Hematopoietic multipotent progenitor cell treated with erythropoietin and hydrocortisone succinate and interleukin-3 and kit ligand, for 6 days (in vitro differentiated cells): ENCODE measurements around the gene ENTPD1.

Experiments
- DNase-seq: peaks from one replicate; pipeline ENCODE4 v3.0.0-alpha.2; 2015

ENTPD1 gene

DNA sequence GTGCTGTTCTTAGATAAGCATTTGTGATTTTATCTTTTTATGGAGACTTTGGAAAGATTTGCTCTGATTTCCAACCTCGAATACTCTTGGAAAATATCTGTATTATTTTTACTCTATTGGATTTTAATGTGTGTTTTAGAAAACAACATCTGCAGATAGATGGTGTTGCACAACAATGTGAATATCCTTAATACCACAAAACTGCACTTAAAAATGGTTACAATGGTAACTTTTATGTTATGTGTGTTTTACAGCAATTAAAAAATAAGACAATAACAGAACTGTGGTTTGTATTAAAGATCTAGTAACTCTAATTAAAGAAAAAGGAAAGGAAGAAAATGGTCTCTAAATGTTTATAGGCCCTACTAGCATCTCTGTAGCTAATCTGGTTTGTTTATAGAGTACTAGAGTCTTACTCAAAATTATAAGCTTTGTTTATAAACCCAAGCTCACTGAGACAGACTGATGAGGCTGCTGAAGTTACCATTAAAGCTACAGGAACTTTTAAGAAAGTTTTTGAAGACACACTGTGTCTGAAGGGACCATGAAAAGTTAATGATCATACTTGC, 77.2 kb downstream of the ENTPD1 start:
- DNase-seq: no peak

DNA sequence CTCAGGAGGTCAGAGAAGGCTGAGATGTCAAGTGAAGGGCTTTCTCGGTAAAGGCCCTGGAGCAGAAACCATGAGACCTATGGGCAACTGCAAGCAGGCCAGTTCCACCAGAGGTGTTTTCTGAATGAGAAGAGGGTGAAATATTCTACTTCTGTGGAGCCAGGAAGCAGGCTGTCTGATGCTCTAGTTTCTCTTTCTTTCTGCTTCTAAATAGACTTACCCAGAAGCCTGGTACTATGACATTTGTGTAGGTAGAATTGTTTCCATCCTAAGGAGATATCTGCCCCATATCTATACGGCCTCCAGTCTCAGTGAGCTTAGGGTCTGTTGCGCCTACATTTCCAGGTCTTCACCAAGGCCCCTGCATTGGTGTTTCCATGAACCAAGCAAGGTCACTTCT, 78.4 kb downstream of the ENTPD1 start:
- DNase-seq: no peak

DNA sequence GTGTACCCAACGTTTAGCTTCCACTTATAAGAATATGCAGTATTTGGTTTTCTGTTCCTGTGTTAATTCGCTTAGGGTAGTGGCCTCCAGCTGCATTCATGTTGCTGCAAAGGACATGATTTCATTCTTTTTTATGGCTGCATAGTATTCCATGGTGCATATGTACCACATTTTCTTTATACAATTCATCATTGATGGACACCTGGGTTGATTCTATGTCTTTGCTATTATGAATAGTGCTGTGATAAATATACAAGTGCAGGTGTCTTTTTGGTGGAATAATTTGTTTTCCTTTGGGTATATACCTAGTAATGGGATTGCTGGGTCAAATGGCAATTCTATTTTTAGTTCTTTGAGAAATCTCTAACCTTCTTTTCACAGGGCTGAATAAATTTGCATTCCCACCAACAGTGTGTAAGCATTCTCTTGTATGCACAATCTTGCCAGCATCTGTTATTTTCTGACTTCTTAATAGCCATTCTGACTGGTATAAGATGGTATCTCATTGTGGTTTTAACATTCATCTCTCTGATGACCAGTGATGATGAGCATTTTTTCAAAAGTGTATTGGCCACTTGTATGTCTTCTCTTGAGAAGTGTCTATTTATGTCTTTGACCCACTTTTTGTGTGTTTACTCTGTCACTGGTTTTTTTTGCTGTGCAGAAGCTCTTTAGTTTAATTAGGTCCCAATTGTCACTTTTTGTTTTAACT, 79.3 kb downstream of the ENTPD1 start:
- DNase-seq: peak; percentile 44

DNA sequence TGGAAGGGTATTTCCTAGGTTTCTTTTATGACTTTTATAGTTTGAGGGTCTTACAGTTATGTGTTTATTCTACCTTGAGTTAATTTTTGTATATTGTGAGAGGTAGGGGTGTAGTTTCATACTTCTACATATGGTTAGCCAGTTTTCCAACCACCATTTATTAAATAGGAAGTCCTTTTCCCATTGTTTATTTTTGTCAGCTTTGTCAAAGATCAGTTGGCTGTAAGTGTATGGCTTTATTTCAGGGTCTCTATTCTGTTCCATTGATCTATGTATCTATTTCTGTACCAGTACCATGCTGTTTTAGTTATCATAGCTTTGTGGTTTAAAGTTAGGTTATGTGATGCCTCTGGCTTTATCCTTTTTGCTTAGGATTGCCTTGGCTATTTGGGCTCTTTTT, 79.9 kb downstream of the ENTPD1 start:
- DNase-seq: no peak

DNA sequence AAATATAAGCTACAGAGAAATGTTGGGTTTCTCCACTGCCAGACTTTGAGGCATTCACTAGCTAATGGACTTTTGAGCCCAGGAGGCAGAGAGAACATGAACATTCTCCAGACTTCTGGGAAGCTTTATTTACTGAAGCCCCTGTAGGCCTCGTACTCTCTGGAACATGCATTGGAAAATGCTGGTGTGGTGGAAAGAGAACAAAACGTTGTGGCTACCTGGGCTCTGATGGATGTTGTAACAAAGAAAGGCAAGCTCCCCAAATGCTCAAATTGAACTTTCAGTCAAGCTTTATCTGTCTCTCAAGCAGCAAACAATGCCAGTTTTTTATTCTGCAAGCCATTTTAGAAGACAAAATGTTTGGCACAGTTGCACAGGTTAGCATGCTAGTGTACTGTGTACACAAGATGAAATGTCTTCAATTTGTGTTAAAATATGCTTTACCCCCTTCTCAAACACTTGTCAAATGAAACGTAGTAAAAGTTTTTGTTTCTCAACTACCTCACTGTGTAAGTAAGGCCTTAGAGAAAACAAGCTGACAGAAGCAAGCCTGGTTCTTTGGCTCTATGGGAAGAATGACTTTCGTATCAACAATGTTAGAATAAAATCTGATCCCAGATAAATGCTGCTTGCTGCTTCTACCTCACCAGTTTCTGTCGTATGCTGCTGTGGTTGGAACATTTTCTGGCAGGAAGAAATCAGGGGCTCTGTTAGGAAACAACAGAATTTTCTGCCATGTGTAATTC, 80.8 kb downstream of the ENTPD1 start:
- no peak for DNase-seq

DNA sequence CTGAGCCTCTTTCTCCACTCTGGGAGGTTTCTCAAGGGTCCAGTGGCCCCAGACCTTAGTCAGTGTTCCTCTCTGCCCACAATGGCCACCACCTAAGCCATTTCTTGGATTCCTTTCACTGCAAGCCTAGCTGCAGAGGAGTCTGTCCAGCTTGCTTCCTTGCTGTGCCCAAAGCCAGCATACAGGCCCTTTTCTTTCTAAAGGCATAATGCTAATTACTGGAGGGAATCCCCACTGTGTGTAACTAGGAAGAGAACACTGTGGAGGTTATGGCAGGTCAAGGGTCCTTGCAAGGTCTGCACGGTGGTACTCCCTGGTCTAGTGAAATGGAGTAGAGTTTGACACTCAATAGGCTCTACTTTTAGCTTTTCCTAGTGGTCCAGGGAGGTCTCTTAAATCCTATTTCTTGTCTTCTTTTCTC, 81.4 kb downstream of the ENTPD1 start:
- no peak for DNase-seq

DNA sequence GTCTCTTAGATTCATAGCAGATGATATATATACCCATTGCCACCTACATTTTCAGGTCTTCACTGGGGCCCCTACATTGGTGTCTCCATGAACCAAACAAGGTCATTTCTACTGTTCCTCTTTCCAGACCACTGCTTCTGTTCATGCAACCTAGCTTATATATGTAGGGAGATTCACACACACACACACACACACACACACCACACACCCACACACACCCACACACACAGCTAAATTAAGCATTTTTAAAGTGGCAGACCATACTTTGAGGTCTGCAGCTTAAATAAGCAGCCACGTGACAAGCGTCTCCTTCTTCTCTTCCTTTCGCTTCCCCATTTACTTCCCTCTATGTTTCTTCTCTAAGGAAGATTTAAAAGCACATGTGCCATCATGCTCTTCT, 81.8 kb downstream of the ENTPD1 start:
- DNase-seq: no peak

DNA sequence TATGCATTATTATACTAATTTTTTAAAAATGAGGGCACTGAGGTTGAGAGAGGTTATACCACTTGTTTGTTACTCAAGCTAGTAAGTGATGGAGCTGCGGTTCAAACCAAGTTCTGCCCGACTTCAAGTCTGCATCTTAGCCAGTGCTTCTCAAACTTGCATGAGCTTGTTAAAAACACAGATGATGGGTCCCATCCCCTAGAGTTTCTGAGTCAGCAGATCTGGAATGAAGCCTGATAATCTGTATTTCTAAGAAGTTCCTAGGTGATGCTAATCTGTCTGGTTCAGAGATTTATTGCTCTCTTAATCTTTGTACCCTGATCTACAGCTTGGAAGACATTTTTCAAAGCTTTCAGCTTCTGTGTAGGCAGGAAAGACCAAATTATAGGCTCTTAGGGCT, 84.2 kb downstream of the ENTPD1 start:
- DNase-seq: no peak

DNA sequence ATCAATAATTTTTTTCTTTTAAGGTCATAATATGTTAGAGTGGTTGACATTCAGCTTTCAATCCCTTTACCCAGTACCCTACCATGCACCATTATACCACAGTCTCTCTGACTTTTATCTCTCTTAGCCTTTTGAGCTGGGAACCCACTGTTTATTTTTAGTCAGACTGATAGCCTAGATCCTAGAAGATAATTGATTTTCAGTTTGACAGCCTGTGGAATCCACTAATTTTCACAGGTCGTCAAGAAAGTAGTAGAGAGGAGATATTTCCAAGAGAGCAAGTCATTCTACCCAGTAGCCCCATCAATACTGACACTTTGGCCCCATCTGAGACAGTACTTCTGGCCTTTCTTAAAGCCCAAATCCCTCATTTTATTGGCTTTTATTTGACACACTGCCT, 84.7 kb downstream of the ENTPD1 start:
- DNase-seq: no peak

DNA sequence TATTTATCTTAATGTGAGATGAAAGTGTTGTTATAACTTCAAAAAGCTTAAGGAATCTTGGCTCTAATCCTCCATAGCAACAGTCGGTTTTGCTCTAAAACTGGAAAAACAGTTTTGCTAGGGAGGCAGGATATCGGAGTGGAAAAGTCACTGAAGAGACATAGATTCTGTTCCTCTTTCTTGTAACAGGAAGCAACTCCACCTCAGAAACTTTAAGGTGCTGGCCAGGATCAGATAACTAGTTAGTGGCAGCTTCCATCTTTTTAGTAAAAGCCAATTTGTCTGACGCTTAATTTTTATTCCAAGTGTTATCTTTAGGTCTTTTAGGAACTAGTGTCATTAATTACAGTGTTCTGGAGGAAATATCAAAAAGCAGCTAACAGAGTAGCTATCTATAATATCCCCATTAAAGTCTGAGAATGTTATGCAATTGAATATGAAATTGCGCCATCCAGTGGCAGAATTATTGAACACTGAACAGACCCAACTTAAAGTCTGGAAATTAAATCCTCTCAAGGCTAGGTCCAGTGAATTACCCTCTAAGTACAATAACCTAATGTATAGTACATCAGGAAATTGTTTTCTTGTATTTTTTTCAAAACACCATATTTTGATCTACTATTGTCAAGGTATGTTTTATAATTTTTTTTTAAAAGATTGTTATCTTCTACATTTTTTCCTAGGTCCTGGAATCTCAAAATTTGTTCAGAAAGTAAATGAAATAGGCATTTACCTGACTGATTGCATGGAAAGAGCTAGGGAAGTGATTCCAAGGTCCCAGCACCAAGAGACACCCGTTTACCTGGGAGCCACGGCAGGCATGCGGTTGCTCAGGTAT, 85.9 kb downstream of the ENTPD1 start:
- peak; percentile 89 for DNase-seq

DNA sequence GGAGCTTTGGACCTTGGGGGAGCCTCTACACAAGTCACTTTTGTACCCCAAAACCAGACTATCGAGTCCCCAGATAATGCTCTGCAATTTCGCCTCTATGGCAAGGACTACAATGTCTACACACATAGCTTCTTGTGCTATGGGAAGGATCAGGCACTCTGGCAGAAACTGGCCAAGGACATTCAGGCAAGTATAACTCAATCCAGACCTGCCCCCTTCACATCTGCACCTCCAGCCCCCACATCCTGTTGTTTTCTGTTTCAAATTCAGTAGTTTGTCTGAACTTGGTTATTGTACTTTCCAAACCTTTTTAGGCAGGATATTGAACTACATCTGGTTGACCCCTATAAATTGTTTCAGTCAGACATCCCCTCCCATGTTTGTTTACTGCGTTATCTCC, 89.4 kb downstream of the ENTPD1 start:
- DNase-seq: no peak

DNA sequence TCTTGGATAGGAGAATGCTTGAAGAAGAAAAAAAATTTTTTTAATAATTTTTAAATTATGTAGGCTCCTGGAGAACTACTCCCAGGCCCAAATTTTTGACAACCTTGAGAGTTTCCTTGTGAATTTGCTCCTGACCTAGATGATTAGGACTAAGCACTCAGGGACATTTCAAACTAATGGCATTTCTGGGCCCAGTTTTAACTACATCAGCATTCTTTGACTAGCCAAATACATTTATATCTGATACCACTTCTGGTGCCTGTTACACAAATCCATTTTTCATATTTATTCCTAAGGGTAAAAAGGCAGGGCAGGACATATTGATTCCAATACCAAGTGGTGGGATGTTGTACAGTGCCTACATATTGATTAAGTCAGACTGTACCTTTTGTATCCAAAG, 91.0 kb downstream of the ENTPD1 start:
- DNase-seq: no peak

DNA sequence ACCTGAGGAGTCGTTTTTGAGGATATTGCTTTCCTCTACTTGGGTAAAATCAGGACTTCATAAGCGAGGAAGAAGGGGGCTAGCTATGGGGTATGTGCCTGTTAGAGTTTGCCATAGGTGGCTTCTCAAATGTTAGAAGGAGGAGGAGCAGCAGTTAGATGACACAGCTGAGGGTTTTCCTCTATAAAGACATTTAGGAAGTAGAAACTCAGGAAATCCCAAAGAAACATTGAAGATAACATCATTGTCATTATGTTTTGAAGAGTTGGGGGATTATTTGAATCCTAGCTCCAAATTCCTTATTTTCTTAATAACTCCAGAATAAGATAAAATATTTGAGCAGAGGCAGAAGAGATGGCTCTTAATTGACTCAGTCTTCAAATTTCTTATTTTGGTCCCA, 92.9 kb downstream of the ENTPD1 start:
- no peak for DNase-seq

DNA sequence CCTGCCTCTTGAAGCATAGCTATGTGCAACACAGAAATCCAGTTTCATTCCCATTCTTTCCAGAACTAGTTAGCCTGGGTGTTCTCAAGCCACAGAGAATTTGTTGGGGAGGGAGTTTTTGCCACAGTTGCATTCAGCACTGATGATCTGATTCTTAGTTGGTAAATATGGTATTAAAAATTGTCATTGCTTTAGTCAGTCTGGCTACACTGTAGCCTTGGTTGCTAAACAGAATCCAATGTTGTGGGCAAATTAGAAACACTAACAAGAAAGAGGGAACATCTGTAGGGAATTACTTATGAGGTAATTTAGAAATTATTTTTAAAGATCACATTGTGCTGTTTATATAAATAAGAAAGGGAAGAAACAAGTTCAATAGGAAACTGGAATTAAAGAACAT, 94.8 kb downstream of the ENTPD1 start:
- no peak for DNase-seq

DNA sequence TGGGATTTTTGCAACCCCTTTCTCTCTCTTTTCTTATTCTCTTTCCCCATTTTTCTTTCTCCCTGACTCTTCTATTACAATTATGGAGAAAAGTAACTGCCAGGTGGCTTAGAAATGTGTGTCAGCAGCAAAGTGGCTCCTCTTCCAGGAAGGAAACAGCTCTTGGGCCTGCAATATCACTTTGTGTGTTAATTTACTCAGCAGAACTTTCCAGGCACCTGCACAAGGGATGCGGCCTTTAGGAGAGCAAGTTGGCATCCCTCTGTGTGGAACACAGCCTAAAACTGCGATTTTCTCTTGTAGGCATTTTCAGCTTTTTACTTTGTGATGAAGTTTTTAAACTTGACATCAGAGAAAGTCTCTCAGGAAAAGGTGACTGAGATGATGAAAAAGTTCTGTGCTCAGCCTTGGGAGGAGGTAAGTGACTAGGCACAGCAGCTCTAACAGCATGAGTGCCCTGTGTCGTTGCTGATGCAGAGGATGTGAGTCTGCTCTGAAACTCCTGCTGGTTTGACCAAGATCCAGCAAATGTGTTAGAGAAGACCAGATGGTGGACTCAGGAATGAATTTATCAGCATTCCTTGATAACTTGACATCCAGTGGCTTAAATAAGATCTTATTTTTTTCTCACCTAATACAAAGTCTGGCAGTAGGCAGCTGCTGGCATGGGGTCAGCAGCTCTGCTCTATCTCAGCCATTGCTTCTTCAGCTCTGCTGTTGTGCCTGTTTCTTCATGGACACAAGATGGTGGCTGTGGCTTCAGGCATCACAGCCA, 104.4 kb downstream of the ENTPD1 start:
- no peak for DNase-seq

DNA sequence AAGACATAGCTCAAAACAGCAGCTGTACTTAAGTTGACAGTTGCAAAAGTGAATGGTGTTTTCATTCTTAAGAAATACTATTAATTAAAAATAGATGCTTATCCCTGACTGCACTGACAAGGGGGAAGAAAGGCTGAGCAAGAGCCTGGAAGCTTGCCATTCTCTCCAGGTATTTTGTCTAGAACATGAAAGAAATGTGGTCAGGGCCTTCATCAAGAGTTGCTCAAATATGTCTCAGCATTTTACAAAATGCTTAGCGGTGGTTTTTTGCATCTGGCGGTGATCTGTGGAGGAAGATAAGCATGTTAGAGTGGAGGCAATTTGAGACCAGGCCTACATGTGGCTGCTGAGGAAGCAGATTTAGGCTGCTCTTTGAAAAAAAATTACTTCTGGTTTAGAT, 105.4 kb downstream of the ENTPD1 start:
- DNase-seq: peak; percentile 35

DNA sequence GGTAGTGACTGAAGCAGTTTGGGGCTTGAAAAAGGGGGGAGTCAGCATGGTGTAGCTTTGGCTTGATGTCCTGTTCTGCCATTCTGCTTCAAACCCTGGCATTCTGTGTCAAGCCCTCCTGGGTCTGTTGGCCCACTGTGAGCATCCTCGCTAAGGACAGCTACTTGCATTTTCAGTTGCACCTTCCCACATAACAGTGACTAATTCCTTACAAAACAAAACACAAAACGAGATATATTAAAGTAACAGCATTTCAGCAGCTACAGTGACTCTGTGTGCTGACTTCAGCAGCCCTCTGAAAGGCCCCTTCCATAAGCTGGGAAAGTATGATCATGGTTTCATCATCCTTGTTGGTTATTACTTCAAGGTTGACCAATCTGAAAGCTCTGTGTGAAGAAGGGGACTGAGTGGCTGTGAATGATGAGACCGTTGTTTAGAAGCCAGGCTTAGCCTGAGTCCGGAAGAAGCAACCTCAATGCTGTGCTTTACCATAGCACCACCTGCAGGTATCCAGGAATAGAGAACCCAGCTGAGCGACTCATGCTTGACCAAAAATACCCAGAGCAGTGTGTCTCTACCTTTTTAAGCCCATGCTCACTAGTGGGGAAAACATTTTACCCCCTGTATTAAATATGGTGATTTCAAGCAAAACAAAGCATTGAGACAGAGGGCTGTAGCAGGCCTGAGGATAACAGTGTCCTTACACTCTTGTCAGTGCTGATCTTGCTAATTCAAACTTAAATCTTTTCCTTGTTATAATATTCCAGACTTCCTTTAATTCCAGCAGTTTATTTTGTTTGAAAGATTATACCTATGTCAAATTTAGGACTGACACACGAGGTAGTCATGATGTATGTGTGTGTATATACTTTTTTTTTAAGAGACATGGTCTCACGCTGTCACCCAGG, 109.2 kb downstream of the ENTPD1 start:
- peak; percentile 84 for DNase-seq

DNA sequence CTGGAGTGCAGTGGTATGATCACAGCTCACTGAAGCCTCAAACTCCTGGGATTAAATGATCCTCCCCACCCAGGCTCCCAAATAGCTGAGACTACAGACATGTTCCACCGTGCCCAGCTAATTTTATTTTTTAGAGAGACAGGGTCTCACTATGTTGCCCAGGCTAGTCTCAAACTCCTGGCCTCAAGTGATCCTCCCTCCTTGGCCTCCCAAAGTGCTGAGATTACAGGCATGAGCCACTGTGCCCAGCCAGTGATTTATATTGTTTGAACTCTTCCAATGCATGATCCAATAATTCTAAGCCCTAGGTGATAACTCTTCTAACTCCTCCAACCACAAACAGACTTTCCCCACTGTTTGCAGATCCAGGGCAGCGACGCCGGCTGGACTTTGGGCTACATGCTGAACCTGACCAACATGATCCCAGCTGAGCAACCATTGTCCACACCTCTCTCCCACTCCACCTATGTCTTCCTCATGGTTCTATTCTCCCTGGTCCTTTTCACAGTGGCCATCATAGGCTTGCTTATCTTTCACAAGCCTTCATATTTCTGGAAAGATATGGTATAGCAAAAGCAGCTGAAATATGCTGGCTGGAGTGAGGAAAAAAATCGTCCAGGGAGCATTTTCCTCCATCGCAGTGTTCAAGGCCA, 110.0 kb downstream of the ENTPD1 start:
- DNase-seq: no peak

DNA sequence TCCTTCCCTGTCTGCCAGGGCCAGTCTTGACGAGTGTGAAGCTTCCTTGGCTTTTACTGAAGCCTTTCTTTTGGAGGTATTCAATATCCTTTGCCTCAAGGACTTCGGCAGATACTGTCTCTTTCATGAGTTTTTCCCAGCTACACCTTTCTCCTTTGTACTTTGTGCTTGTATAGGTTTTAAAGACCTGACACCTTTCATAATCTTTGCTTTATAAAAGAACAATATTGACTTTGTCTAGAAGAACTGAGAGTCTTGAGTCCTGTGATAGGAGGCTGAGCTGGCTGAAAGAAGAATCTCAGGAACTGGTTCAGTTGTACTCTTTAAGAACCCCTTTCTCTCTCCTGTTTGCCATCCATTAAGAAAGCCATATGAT, 110.5 kb downstream of the ENTPD1 start:
- no peak for DNase-seq

DNA sequence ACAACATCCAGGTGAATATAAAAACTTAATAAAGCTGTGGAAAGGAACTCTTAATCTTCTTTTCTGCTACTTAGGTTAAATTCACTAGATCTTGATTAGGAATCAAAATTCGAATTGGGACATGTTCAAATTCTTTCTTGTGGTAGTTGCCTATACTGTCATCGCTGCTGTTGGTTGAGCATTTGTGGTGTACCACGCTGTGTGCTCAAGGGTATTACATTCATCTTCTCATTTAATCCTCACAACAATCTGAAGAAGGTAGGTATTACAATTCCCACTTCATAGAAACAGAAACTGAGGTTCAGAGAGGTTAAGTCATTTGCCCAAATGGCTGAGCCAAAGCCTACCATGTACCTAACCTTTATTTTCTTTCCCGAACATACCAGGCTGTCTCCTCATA, 111.9 kb downstream of the ENTPD1 start:
- no peak for DNase-seq

DNA sequence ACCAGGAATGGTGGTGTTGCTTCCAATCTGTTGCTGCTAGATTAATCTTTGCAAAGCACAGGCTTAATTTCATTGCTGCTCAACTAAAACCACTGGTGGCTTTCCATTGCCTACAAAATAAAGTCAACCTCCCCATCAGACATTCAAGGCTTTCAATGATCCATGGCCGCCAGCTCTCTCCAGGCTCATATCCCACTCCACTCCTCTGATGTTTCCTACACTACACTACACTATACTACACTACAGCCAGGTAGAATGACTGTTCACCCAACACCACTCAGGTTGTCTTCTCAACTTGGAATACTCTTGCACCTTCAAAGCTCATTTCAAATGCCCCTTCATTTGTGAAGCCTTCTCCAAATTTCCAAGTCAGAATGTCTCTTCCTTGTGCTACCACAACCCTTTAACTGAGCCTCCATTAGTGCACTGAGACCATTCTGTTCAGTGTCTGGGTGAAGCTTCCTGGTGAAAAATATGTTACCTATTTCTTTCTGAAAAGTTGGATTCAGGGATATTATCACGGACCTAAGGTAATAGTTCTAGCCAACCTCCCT, 116.3 kb downstream of the ENTPD1 start:
- DNase-seq: no peak
